CD14-positive monocyte (primary cell): Measurements from ENCODE around the gene CHRNA4. TPM values are rescaled to one million over a fixed set of nuclear protein-coding genes. Genes with fewer than 3 reads are reported as not detected.

Experiments
- DNase-seq, 3 donors: peaks; one replicate each; pipeline ENCODE4 v3.0.0-alpha.2; 2011 to 2022
- H2AFZ ChIP-seq: 2 replicates; pipeline ENCODE4 v1.6.0; 2012; ENCODE audit warnings: mild to moderate bottlenecking, low read depth, low read length, inconsistent platforms; ENCODE audit not compliant: insufficient read depth, poor library complexity, severe bottlenecking
- H3K27ac ChIP-seq, 2 donors: 1 replicate in 1 of 2; 2 replicates in 1 of 2; pipeline ENCODE4 v1.5.1; 2012 to 2013; ENCODE audit warnings: low read length in 2 of 2, control low read depth in 1 of 2, inconsistent platforms in 1 of 2, low read depth in 1 of 2, mild to moderate bottlenecking in 1 of 2
- H3K27me3 ChIP-seq, 2 donors: one replicate each; pipeline versions ENCODE4 v1.6.0 to v1.6.1; 2011 to 2013; ENCODE audit warnings: low read length in 2 of 2; ENCODE audit not compliant: control insufficient read depth in 2 of 2, insufficient read depth in 2 of 2
- H3K36me3 ChIP-seq, 2 donors: replicated peaks in 1 of 2; 1 replicate in 1 of 2; 2 replicates in 1 of 2; pipeline versions ENCODE4 v1.5.1 to v1.6.1; 2012 to 2013; ENCODE audit warnings: low read length in 2 of 2, control low read depth in 1 of 2, inconsistent platforms in 1 of 2, mild to moderate bottlenecking in 1 of 2; ENCODE audit not compliant: insufficient read depth in 2 of 2, control insufficient read depth in 1 of 2
- H3K4me1 ChIP-seq, 2 donors: 1 replicate in 1 of 2; 2 replicates in 1 of 2; pipeline versions ENCODE4 v1.5.1 to v1.6.1; 2012 to 2013; ENCODE audit warnings: low read length in 2 of 2, control low read depth in 1 of 2, inconsistent platforms in 1 of 2, mild to moderate bottlenecking in 1 of 2, moderate library complexity in 1 of 2; ENCODE audit not compliant: insufficient read depth in 2 of 2, control insufficient read depth in 1 of 2
- H3K4me2 ChIP-seq: replicated peaks from 2 replicates; pipeline ENCODE3; 2012; ENCODE audit warnings: low read length, moderate library complexity, mild to moderate bottlenecking; ENCODE audit not compliant: poor library complexity, severe bottlenecking; ENCODE audit errors: extremely low read depth
- H3K4me3 ChIP-seq, 3 experiments: fragments of 200-600 bp in 1 of 3; sonication (generic) in 1 of 3; replicated peaks in 1 of 3; 1 replicate in 2 of 3; 2 replicates in 1 of 3; pipeline ENCODE4 v1.5.1; 2011 to 2013; ENCODE audit warnings: low read length in 3 of 3, mild to moderate bottlenecking in 3 of 3, control low read depth in 2 of 3, low read depth in 2 of 3, inconsistent platforms in 1 of 3, moderate library complexity in 1 of 3
- H3K79me2 ChIP-seq: 2 replicates; pipeline ENCODE4 v1.6.0; 2012; ENCODE audit warnings: mild to moderate bottlenecking, control low read depth, inconsistent platforms, low read length, moderate library complexity; ENCODE audit not compliant: insufficient read depth
- H3K9ac ChIP-seq: 2 replicates; pipeline ENCODE4 v1.6.0; 2017; ENCODE audit warnings: low read length, mild to moderate bottlenecking; ENCODE audit not compliant: insufficient read depth, poor library complexity, severe bottlenecking
- H3K9me3 ChIP-seq, 2 donors: replicated peaks in 1 of 2; 1 replicate in 1 of 2; 2 replicates in 1 of 2; pipeline versions ENCODE4 v1.5.1 to v1.6.1; 2012 to 2013; ENCODE audit warnings: low read length in 2 of 2, control low read depth in 1 of 2; ENCODE audit not compliant: control insufficient read depth in 1 of 2, insufficient read depth in 1 of 2
- H4K20me1 ChIP-seq: 2 replicates; pipeline ENCODE4 v1.6.0; 2012; ENCODE audit warnings: mild to moderate bottlenecking, low read length, control low read depth, moderate library complexity; ENCODE audit not compliant: insufficient read depth
- H3K27ac Mint-ChIP-seq, 7 donors: one replicate each; pipeline ENCODE4 v1.8.0; 2020; ENCODE audit warnings: mild to moderate bottlenecking in 7 of 7, mixed read lengths in 7 of 7, moderate library complexity in 6 of 7, inconsistent platforms in 2 of 7
- H3K27me3 Mint-ChIP-seq, 3 donors: one replicate each; pipeline ENCODE4 v1.8.0; 2021 to 2022; ENCODE audit warnings: low read depth in 3 of 3, mild to moderate bottlenecking in 3 of 3, mixed read lengths in 3 of 3, moderate library complexity in 3 of 3, inconsistent platforms in 1 of 3
- H3K36me3 Mint-ChIP-seq, 2 donors: one replicate each; pipeline ENCODE4 v1.8.0; 2020; ENCODE audit warnings: mixed read lengths in 2 of 2, inconsistent platforms in 1 of 2, mild to moderate bottlenecking in 1 of 2
- H3K4me1 Mint-ChIP-seq: one replicate; pipeline ENCODE4 v1.8.0; 2020; ENCODE audit warnings: mild to moderate bottlenecking, mixed read lengths
- H3K4me3 Mint-ChIP-seq, 2 donors: one replicate each; pipeline ENCODE4 v1.8.0; 2020; ENCODE audit warnings: mild to moderate bottlenecking in 2 of 2, mixed read lengths in 2 of 2, moderate library complexity in 1 of 2
- H3K9me3 Mint-ChIP-seq, 7 donors: one replicate each; pipeline ENCODE4 v1.8.0; 2020 to 2022; ENCODE audit warnings: mixed read lengths in 7 of 7, mild to moderate bottlenecking in 6 of 7, moderate library complexity in 6 of 7, inconsistent platforms in 2 of 7
- CTCF ChIP-seq: fragments of 200-600 bp; IDR thresholded peaks from one replicate; pipeline ENCODE4 v1.8.0; 2022; ENCODE audit warnings: antibody characterized with exemption, mild to moderate bottlenecking
- WGBS: methylation state at CpG from one replicate; pipeline ENCODE4 v1.1.5; 2013; ENCODE audit warnings: missing lambda C conversion rate; ENCODE audit not compliant: insufficient coverage; 5-methylcytosine and 5-hydroxymethylcytosine counted together
- intact Hi-C, 2 donors: fragments of 100-400 bp; cut with micrococcal nuclease; formaldehyde crosslinking; loops; one replicate each; pipeline versions ENCODE4 v1.15.0 to v1.15.1; 2023
- polyA plus RNA-seq, 3 donors: library from polyadenylated mRNA; depleted of rRNA in 1 of 3; unstranded in 2 of 3; stranded (reverse) in 1 of 3; fragments of 300-500 nt in 2 of 3; fragments of >200 nt in 1 of 3; fragmentation: Illumina TruSeq in 2 of 3; gene quantifications; 1 replicate in 2 of 3; 2 replicates in 1 of 3; pipeline ENCODE4 v1.2.3, GENCODE V29; 2012 to 2021

CHRNA4 gene
- polyA plus RNA-seq, 3 donors: not detected

- 85% methylated on average over 8 of the region's 8 CpGs for WGBS
- H3K36me3 ChIP-seq: no peaks in the 10 kb centered on the region
- no peak for TF ChIP-seq CTCF
- Mint-ChIP-seq H3K27ac (no peak overlapping the region), H3K9me3 (peaks cover under 1 to 14% (median 3%) of the 10 kb centered on the region in 7 donors), H3K4me3 (no peak overlapping the region), H3K36me3 (no peaks in the 10 kb centered on the region), H3K27me3 (peaks cover 12 to 25% (median 18%) of the 10 kb centered on the region in 3 donors), H3K4me1 (no peaks in the 10 kb centered on the region)
- no peaks in the 10 kb centered on the region for H4K20me1 ChIP-seq
- H3K9me3 ChIP-seq: peaks cover under 1 to 6% of the 10 kb centered on the region in 2 donors
- no peak for DNase-seq
- no peak overlapping the region for H3K27ac ChIP-seq
- H2AFZ ChIP-seq: no peak overlapping the region
- no peak overlapping the region for H3K4me3 ChIP-seq
- peaks cover 4 to 13% of the 10 kb centered on the region in 2 donors for H3K27me3 ChIP-seq
- no peaks in the 10 kb centered on the region for H3K79me2 ChIP-seq
- no peak overlapping the region for H3K4me2 ChIP-seq
- H3K4me1 ChIP-seq: no peaks in the 10 kb centered on the region
- intact Hi-C loops: no loop called here
- no peak overlapping the region for H3K9ac ChIP-seq
Measured at GRCh38 chr20:63356511-63356910, 4.6 kb downstream of the CHRNA4 start.

- Histone ChIP-seq H3K4me1 (no peaks in the 10 kb centered on the region), H3K79me2 (no peaks in the 10 kb centered on the region), H3K9me3 (peaks cover 7 to 13% of the 10 kb centered on the region in 2 donors), H2AFZ (no peak overlapping the region), H3K27ac (no peak overlapping the region), H3K27me3 (peaks cover 4 to 11% of the 10 kb centered on the region in 2 donors), H4K20me1 (no peaks in the 10 kb centered on the region), H3K36me3 (no peaks in the 10 kb centered on the region), H3K4me3 (no peak overlapping the region), H3K4me2 (no peak overlapping the region), H3K9ac (no peak overlapping the region)
- intact Hi-C loops: no loop called here
- Mint-ChIP-seq H3K36me3 (no peaks in the 10 kb centered on the region), H3K4me3 (no peak overlapping the region), H3K27me3 (peaks cover 10 to 21% (median 16%) of the 10 kb centered on the region in 3 donors), H3K4me1 (no peaks in the 10 kb centered on the region), H3K9me3 (peaks cover 3 to 20% (median 8%) of the 10 kb centered on the region in 7 donors), H3K27ac (no peak overlapping the region)
- no peak for TF ChIP-seq CTCF
- DNase-seq: no peak
- WGBS: 97% methylated on average over 4 of the region's 11 CpGs
Measured at GRCh38 chr20:63355781-63356295, 5.3 kb downstream of the CHRNA4 start.
